Upper lobe of left lung (tissue), 6 donors: ENCODE measurements around the gene TMEM138. TPM values are rescaled to one million over a fixed set of nuclear protein-coding genes. Genes with fewer than 3 reads are reported as not detected.

Experiments
- ATAC-seq, 2 donors: fragments of 200-7000 bp; cut with Tn5 transposase; one replicate each; pipeline ENCODE4 v1.9.1; 2022; ENCODE audit warnings: mild to moderate bottlenecking in 2 of 2, moderate library complexity in 2 of 2; ENCODE audit not compliant: low FRiP score in 2 of 2
- DNase-seq, 2 donors: peaks; one replicate each; pipeline ENCODE4 v3.0.0-alpha.2; 2019 to 2020
- H3K27ac ChIP-seq, 4 donors: fragments of 200-600 bp; sonication (generic); one replicate each; pipeline ENCODE4 v1.5.1; 2016 to 2019
- H3K27me3 ChIP-seq, 4 donors: fragments of 200-600 bp; sonication (generic); one replicate each; pipeline ENCODE4 v1.5.1; 2017 to 2019
- H3K36me3 ChIP-seq, 4 donors: fragments of 200-600 bp; sonication (generic); one replicate each; pipeline ENCODE4 v1.5.1; 2016 to 2019
- H3K4me1 ChIP-seq, 4 donors: fragments of 200-600 bp; sonication (generic); one replicate each; pipeline ENCODE4 v1.5.1; 2018 to 2019
- H3K4me3 ChIP-seq, 4 donors: fragments of 200-600 bp; sonication (generic); one replicate each; pipeline ENCODE4 v1.5.1; 2017 to 2019; ENCODE audit warnings: mild to moderate bottlenecking in 2 of 4, moderate library complexity in 1 of 4
- H3K9me3 ChIP-seq, 4 donors: fragments of 200-600 bp; sonication (generic); one replicate each; pipeline ENCODE4 v1.5.1; 2018 to 2019
- EP300 ChIP-seq, 4 donors: sonication (generic); formaldehyde crosslinking; IDR thresholded peaks; one replicate each; pipeline ENCODE4 v1.5.1; 2017; ENCODE audit warnings: antibody characterized with exemption in 4 of 4, control low read depth in 2 of 4
- POLR2A ChIP-seq, 4 donors: fragments of 450-650 bp; IDR thresholded peaks; one replicate each; pipeline ENCODE4 v1.5.1; 2016 to 2017; ENCODE audit warnings: antibody characterized with exemption in 4 of 4, mild to moderate bottlenecking in 2 of 4
- POLR2AphosphoS5 ChIP-seq, 2 donors: sonication (generic); formaldehyde crosslinking; IDR thresholded peaks; one replicate each; pipeline ENCODE4 v1.5.1; 2017; ENCODE audit warnings: antibody characterized with exemption in 2 of 2
- WGBS, 2 donors: methylation state at CpG; one replicate each; pipeline ENCODE4 v1.1.5; 2017 to 2018; 5-methylcytosine and 5-hydroxymethylcytosine counted together
- total RNA-seq, 6 donors: library from RNA; depleted of rRNA in 4 of 6; stranded (reverse); fragments of >200 nt in 4 of 6; gene quantifications; one replicate each; pipeline versions ENCODE4 v1.1.0 to v1.2.1, GENCODE V29; 2016 to 2021
- TF ChIP-seq, protein P1 (sequence below), 6 experiments: fragments of 450-650 bp in 4 of 6; fragments of 200-600 bp in 2 of 6; sonication (generic) in 2 of 6; IDR thresholded peaks; one replicate each; pipeline ENCODE4 v1.5.1; 2016 to 2019; ENCODE audit warnings: antibody characterized with exemption in 6 of 6
- donor health status: DM: no; HTN: no; CAD: no; lungs with moderate emphysema.
- donor health status: DM: no; HTN: yes; CAD: no; lungs with severe emphysema.

The TMEM138 gene
- total RNA-seq, 6 donors from 2014 or later, result 23.5 to 95.3 (median 34.5) TPM

DNA sequence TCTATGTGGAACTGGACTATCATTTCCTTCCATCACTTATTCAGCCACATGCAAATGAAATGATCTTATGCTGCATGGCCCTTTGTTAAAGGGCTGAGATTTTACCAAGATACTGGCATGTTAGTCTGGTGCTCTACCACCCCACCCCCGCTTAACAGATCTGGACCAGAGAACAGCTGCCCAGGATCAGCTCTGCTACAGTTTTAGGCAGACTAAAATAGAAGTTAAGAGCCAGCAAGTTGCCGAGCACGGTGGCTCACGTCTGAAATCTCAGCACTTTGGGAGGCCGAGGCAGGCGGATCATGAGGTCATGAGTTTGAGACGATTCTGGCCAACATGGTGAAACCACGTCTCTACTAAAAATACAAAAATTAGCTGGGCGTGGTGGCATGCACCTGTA is 33.8 kb upstream of the TMEM138 start:
- no peak for DNase-seq
- Histone ChIP-seq H3K4me3 (no peak overlapping the region), H3K27ac (no peak overlapping the region), H3K27me3 (no peaks in the 10 kb centered on the region), H3K4me1 (peaks cover 13 to 21% (median 17%) of the 10 kb centered on the region in 4 donors), H3K9me3 (no peaks in the 10 kb centered on the region), H3K36me3 (peaks cover 17 to 67% (median 47%) of the 10 kb centered on the region in 4 donors)
- 90 to 91% methylated on average over 9 of the region's 9 CpGs for WGBS, 2 donors
- no peak for TF ChIP-seq EP300 (IDR thresholded peaks at IDR 0.05)
- TF ChIP-seq, protein P1, sequence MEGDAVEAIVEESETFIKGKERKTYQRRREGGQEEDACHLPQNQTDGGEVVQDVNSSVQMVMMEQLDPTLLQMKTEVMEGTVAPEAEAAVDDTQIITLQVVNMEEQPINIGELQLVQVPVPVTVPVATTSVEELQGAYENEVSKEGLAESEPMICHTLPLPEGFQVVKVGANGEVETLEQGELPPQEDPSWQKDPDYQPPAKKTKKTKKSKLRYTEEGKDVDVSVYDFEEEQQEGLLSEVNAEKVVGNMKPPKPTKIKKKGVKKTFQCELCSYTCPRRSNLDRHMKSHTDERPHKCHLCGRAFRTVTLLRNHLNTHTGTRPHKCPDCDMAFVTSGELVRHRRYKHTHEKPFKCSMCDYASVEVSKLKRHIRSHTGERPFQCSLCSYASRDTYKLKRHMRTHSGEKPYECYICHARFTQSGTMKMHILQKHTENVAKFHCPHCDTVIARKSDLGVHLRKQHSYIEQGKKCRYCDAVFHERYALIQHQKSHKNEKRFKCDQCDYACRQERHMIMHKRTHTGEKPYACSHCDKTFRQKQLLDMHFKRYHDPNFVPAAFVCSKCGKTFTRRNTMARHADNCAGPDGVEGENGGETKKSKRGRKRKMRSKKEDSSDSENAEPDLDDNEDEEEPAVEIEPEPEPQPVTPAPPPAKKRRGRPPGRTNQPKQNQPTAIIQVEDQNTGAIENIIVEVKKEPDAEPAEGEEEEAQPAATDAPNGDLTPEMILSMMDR (IDR thresholded peaks at IDR 0.05), result no peak
- TF ChIP-seq POLR2A (IDR thresholded peaks at IDR 0.05), result no peak
- TF ChIP-seq POLR2AphosphoS5 (IDR thresholded peaks at IDR 0.05), result no peak
- no peak for ATAC-seq

DNA sequence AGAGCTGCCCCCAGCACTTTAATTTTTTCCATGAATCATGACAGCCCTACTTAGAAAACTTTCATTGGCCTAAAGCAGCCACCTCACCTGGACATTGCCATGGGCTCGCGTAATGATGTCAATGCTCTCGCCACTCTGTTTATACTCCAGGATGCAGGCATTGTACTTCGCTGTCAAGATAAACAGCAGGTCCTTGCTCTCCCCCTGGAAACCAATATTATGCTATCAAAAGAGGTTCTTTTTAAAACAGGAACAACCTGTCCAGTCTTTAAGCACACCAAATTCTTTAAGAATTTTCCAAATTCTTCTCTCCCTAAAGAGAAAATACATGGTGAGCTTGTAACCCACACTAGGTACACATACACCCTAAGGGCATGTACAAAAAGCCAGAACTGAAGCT is 32.3 kb upstream of the TMEM138 start:
- no peak for ATAC-seq
- Histone ChIP-seq H3K9me3 (no peaks in the 10 kb centered on the region), H3K36me3 (peaks cover 7 to 52% (median 34%) of the 10 kb centered on the region in 4 donors), H3K4me3 (no peak overlapping the region), H3K27me3 (no peaks in the 10 kb centered on the region), H3K4me1 (peaks cover 19 to 27% (median 23%) of the 10 kb centered on the region in 4 donors), H3K27ac (no peak overlapping the region)
- TF ChIP-seq POLR2AphosphoS5 (IDR thresholded peaks at IDR 0.05) (no peak), EP300 (IDR thresholded peaks at IDR 0.05) (no peak), POLR2A (IDR thresholded peaks at IDR 0.05) (no peak)
- TF ChIP-seq, protein P1 (IDR thresholded peaks at IDR 0.05), result no peak
- DNase-seq, result no peak
- WGBS, 2 donors, result 89 to 93% methylated on average over 4 of the region's 4 CpGs

DNA sequence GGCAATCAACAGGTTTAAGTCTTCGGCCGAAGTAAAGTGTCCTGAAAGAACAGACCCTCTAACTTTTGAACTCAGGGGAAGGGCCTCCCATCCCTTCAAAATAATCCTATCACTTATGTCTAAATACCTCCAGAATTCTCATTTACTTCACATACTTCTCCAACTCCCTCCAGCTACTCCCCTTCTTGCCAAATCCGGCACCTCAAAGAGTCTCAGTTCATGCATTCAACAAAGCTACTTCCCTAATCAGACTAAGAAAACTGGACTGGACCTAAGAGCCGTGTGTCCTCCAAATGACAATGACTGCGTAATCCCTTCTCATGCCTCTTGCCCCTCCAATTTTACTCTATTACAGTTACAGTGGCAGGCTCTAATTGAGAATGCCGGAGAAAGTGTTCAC is 30.5 kb upstream of the TMEM138 start:
- ATAC-seq (no peak), DNase-seq (no peak)
- H3K4me1 ChIP-seq, result peaks cover 23 to 34% (median 31%) of the 10 kb centered on the region in 4 donors
- WGBS, 2 donors, result 63 to 66% methylated on average over 6 of the region's 6 CpGs
- peak overlapping the region; percentile 56 to 98 (median 84) for H3K4me3 ChIP-seq
- TF ChIP-seq POLR2AphosphoS5 (IDR thresholded peaks at IDR 0.05), result no peak
- no peak for TF ChIP-seq POLR2A (IDR thresholded peaks at IDR 0.05)
- TF ChIP-seq, protein P1 (IDR thresholded peaks at IDR 0.05), result no peak
- no peak for TF ChIP-seq EP300 (IDR thresholded peaks at IDR 0.05)
- no peaks in the 10 kb centered on the region for H3K9me3 ChIP-seq
- H3K36me3 ChIP-seq, result peaks cover 5 to 34% (median 19%) of the 10 kb centered on the region in 4 donors
- no peaks in the 10 kb centered on the region for H3K27me3 ChIP-seq
- peak overlapping the region in 1 of 4 donors; percentile 88 for H3K27ac ChIP-seq

DNA sequence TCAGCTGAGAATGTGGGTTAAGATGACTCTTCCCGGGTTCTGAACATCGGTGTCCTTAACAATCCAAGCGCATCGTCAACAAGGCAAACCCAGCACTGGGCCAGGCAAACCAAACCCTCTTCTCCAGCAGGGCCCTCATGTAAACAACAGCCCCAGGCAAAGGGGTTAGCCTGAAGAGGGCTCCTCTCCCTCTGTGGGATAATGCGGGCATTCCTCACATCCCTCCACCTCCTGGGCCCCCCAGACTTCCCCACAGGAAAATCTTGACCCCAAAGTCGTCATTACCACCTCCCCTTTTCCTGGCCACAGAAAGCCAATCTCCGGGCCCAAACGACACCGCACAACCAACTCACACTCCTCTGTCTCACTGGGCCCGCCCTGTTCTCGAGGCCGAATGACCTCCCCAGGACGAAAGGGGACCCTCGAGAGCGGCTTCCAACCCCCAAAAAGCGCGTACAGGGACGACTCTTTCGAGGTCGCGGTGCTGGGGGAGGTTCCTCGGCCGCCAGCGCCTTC is 29.8 kb upstream of the TMEM138 start:
- DNase-seq (no peak), ATAC-seq (peak in 1 of 2 donors; percentile 14)
- Histone ChIP-seq H3K9me3 (no peaks in the 10 kb centered on the region), H3K27ac (peak overlapping the region; percentile 84 to 96 (median 91)), H3K4me1 (peaks cover 24 to 34% (median 31%) of the 10 kb centered on the region in 4 donors), H3K4me3 (peak overlapping the region; percentile 56 to 98 (median 84)), H3K27me3 (no peaks in the 10 kb centered on the region), H3K36me3 (peaks cover 5 to 27% (median 14%) of the 10 kb centered on the region in 4 donors)
- TF ChIP-seq POLR2AphosphoS5 (IDR thresholded peaks at IDR 0.05), result no peak
- TF ChIP-seq, protein P1 (IDR thresholded peaks at IDR 0.05), result no peak
- WGBS, 2 donors, result 1% methylated on average over 9 to 12 of the region's 24 CpGs
